ENCODE results near the gene AP2A1. TPM values are rescaled to one million over a fixed set of nuclear protein-coding genes. Genes with fewer than 3 reads are reported as not detected.

The AP2A1 gene
- total RNA-seq, 4 donors from 2014 or later: 94.2 to 142 (median 131) TPM

- no peak for TF ChIP-seq POLR2A (IDR thresholded peaks at IDR 0.05)
- TF ChIP-seq, protein P1, sequence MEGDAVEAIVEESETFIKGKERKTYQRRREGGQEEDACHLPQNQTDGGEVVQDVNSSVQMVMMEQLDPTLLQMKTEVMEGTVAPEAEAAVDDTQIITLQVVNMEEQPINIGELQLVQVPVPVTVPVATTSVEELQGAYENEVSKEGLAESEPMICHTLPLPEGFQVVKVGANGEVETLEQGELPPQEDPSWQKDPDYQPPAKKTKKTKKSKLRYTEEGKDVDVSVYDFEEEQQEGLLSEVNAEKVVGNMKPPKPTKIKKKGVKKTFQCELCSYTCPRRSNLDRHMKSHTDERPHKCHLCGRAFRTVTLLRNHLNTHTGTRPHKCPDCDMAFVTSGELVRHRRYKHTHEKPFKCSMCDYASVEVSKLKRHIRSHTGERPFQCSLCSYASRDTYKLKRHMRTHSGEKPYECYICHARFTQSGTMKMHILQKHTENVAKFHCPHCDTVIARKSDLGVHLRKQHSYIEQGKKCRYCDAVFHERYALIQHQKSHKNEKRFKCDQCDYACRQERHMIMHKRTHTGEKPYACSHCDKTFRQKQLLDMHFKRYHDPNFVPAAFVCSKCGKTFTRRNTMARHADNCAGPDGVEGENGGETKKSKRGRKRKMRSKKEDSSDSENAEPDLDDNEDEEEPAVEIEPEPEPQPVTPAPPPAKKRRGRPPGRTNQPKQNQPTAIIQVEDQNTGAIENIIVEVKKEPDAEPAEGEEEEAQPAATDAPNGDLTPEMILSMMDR (IDR thresholded peaks at IDR 0.05 in 4 of 5, conservative IDR thresholded peaks at IDR 0.05 in 1 of 5): no peak
- H3K27ac ChIP-seq: no peak overlapping the region
Observed at GRCh38 chr19:49791776-49792445, 25.1 kb downstream of the AP2A1 start.

GRCh38 chr19:49792829-49793560 lies 26.2 kb downstream of the AP2A1 start:
- Histone ChIP-seq H3K27ac (no peak overlapping the region), H3K36me3 (peaks cover 0 to 56% of the 10 kb centered on the region in 2 donors), H3K27me3 (no peaks in the 10 kb centered on the region), H3K4me3 (no peak overlapping the region), H3K4me1 (no peaks in the 10 kb centered on the region), H3K9me3 (no peaks in the 10 kb centered on the region)
- DNase-seq (no peak), ATAC-seq (no peak)
- no peak for TF ChIP-seq POLR2A (IDR thresholded peaks at IDR 0.05)
- in situ Hi-C loops (cut with MboI; ENCODE audit: low sequenced_read_pairs in 4 of 4) (no loop called here), intact Hi-C loops (cut with DNase I; ENCODE audit: low total_unique reads) (no loop called here)

More at GRCh38 chr19:49791776-49792445, 25.1 kb downstream of the AP2A1 start:
- Histone ChIP-seq H3K9me3 (no peaks in the 10 kb centered on the region), H3K4me3 (no peak overlapping the region), H3K27me3 (no peaks in the 10 kb centered on the region), H3K4me1 (no peaks in the 10 kb centered on the region), H3K36me3 (peaks cover 0 to 54% of the 10 kb centered on the region in 2 donors)
- no peak for ATAC-seq
- intact Hi-C loops (cut with DNase I; ENCODE audit: low total_unique reads) (no loop called here), in situ Hi-C loops (cut with MboI; ENCODE audit: low sequenced_read_pairs in 4 of 4) (no loop called here)
- DNase-seq: no peak

- TF ChIP-seq POLR2A (IDR thresholded peaks at IDR 0.05): no peak
- TF ChIP-seq, protein P1 (IDR thresholded peaks at IDR 0.05 in 4 of 5, conservative IDR thresholded peaks at IDR 0.05 in 1 of 5): no peak
- Histone ChIP-seq H3K4me1 (no peaks in the 10 kb centered on the region), H3K27me3 (no peaks in the 10 kb centered on the region), H3K4me3 (no peak overlapping the region), H3K9me3 (no peaks in the 10 kb centered on the region), H3K27ac (no peak overlapping the region), H3K36me3 (peaks cover 0 to 56% of the 10 kb centered on the region in 2 donors)
- no peak for ATAC-seq
- in situ Hi-C loops (cut with MboI; ENCODE audit: low sequenced_read_pairs in 4 of 4) (no loop called here), intact Hi-C loops (cut with DNase I; ENCODE audit: low total_unique reads) (no loop called here)
- no peak for DNase-seq
Observed at GRCh38 chr19:49793561-49793840, 26.7 kb downstream of the AP2A1 start.

GRCh38 chr19:49795615-49796014 lies 28.8 kb downstream of the AP2A1 start:
- Histone ChIP-seq H3K4me1 (no peaks in the 10 kb centered on the region), H3K36me3 (peaks cover 0 to 77% of the 10 kb centered on the region in 2 donors), H3K27ac (no peak overlapping the region), H3K9me3 (no peaks in the 10 kb centered on the region), H3K4me3 (no peak overlapping the region), H3K27me3 (no peaks in the 10 kb centered on the region)
- TF ChIP-seq, protein P1 (IDR thresholded peaks at IDR 0.05 in 4 of 5, conservative IDR thresholded peaks at IDR 0.05 in 1 of 5): no peak
- TF ChIP-seq POLR2A (IDR thresholded peaks at IDR 0.05): no peak
- DNase-seq (no peak), ATAC-seq (no peak)
- intact Hi-C loops (cut with DNase I; ENCODE audit: low total_unique reads): no loop called here
- in situ Hi-C loops (cut with MboI; ENCODE audit: low sequenced_read_pairs in 4 of 4): no loop called here

DNA sequence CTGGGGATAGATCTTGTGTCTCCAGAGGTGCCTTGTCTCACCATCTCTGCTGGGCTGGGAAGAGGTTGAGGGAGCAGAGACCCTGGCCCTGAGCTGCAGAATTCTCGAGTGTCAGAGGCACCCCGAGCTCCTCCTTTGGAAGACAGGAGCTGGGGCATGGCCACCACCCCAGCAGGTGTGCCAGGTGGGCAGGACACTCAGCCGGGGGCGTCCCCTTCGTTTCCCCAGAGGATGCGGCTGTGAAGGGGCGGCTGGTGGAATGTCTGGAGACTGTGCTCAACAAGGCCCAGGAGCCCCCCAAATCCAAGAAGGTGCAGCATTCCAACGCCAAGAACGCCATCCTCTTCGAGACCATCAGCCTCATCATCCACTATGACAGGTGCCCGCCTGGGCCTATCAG lies 31.8 kb downstream of the AP2A1 start:
- Histone ChIP-seq H3K36me3 (peaks cover 0 to 78% of the 10 kb centered on the region in 2 donors), H3K4me1 (peaks cover 0 to 12% of the 10 kb centered on the region in 2 donors), H3K27me3 (no peaks in the 10 kb centered on the region), H3K9me3 (no peaks in the 10 kb centered on the region), H3K27ac (no peak overlapping the region), H3K4me3 (no peak overlapping the region)
- TF ChIP-seq POLR2A (IDR thresholded peaks at IDR 0.05): no peak
- TF ChIP-seq, protein P1 (IDR thresholded peaks at IDR 0.05 in 4 of 5, conservative IDR thresholded peaks at IDR 0.05 in 1 of 5): no peak
- in situ Hi-C loops (cut with MboI; ENCODE audit: low sequenced_read_pairs in 4 of 4) (no loop called here), intact Hi-C loops (cut with DNase I; ENCODE audit: low total_unique reads) (no loop called here)
- DNase-seq: no peak
- ATAC-seq: no peak
